HK-2 (cell line): ENCODE results near the gene CDC42SE1.
"Not testable (repeated sequence)": the region's sequence is repeated elsewhere in the genome, so short reads cannot be mapped to it uniquely, and the experiment has no call there.

Experiments used
- DNase-seq: peaks from one replicate; pipeline ENCODE4 v3.0.0-alpha.2; 2018; ENCODE audit not compliant: unreplicated experiment

CDC42SE1 gene

GRCh38 chr1:151059109-151060006 lies at the start of gene CDC42SE1:
TSS of gene CDC42SE1 (minus strand) at chr1:151059622. CDS start at chr1:151055730, 3,892 bp downstream.
- peak; percentile 82 for DNase-seq

- DNase-seq: no peak
Measured at GRCh38 chr1:151108331-151108730, 48.9 kb upstream of the CDC42SE1 start.

GRCh38 chr1:151106894-151107293 lies 47.5 kb upstream of the CDC42SE1 start:
- no peak for DNase-seq

GRCh38 chr1:151104630-151105029 lies 45.2 kb upstream of the CDC42SE1 start:
- DNase-seq: no peak

GRCh38 chr1:151098126-151098525 lies 38.7 kb upstream of the CDC42SE1 start:
- no peak for DNase-seq

GRCh38 chr1:151097426-151097825 lies 38.0 kb upstream of the CDC42SE1 start:
- not testable (repeated sequence) for DNase-seq

GRCh38 chr1:151085953-151086559 lies 26.6 kb upstream of the CDC42SE1 start:
- DNase-seq: no peak

GRCh38 chr1:151072224-151072623 lies 12.8 kb upstream of the CDC42SE1 start:
- no peak for DNase-seq

GRCh38 chr1:151070474-151071276 lies 11.3 kb upstream of the CDC42SE1 start, which contains the start of gene GABPB2:
TSS of gene GABPB2 (plus strand) at chr1:151070761. CDS start at chr1:151088190, 17,429 bp downstream.
- DNase-seq: peak; percentile 86

- no peak for DNase-seq
Measured at GRCh38 chr1:151069103-151069486, 9.7 kb upstream of the CDC42SE1 start.

GRCh38 chr1:151067185-151067584 lies 7.8 kb upstream of the CDC42SE1 start:
- no peak for DNase-seq

GRCh38 chr1:151065089-151065645 lies 5.7 kb upstream of the CDC42SE1 start:
- no peak for DNase-seq

- peak; percentile 40 for DNase-seq
Measured at GRCh38 chr1:151062741-151063371, 3.4 kb upstream of the CDC42SE1 start.

- DNase-seq: no peak
Measured at GRCh38 chr1:151061704-151062103, 2.3 kb upstream of the CDC42SE1 start.

- DNase-seq: peak; percentile 32
Measured at GRCh38 chr1:151060657-151061421, 1.4 kb upstream of the CDC42SE1 start.

- peak; percentile 57 for DNase-seq
Measured at GRCh38 chr1:151060007-151060656, 710 bp upstream of the CDC42SE1 start, which contains the start of gene MLLT11. TSS of gene MLLT11 (plus strand) at chr1:151060397. CDS start at chr1:151067225, 6,828 bp downstream.

GRCh38 chr1:151058692-151059091 lies 730 bp downstream of the CDC42SE1 start:
- peak; percentile 21 for DNase-seq

GRCh38 chr1:151056149-151056548 lies 3.3 kb downstream of the CDC42SE1 start:
- no peak for DNase-seq

GRCh38 chr1:151055581-151055980 lies 3.8 kb downstream of the CDC42SE1 start:
- DNase-seq: no peak
